Frontal cortex (tissue), 4 donors: ENCODE results near the gene CD82. TPM values are rescaled to one million over a fixed set of nuclear protein-coding genes. Genes with fewer than 3 reads are reported as not detected.
A peak's percentile ranks its signal among the peaks of the same experiment; 100 is the strongest.
"Not testable (repeated sequence)": the region's sequence is repeated elsewhere in the genome, so short reads cannot be mapped to it uniquely, and the experiment has no call there.

Source experiments
- DNase-seq, 2 donors: peaks; one replicate each; pipeline ENCODE4 v3.0.0; 2012; ENCODE audit warnings: low spot score in 2 of 2
- FAIRE-seq: peaks from 2 replicates; lab custom pipeline; 2012; peaks lifted over from hg19 to GRCh38; lab: Jason Lieb, UNC
- total RNA-seq: library from RNA; depleted of rRNA; stranded (reverse); fragments of >200 nt; gene quantifications from one replicate; pipeline ENCODE4 v1.2.3, GENCODE V29; 2014
- donor health status: control.
- donor health status: control.
- donor health status: control.

Gene CD82
- total RNA-seq, 1 donor from 2014 or later = 6.5 TPM

GRCh38 chr11:44559207-44559939 lies 6.1 kb upstream of the CD82 start:
- no peak for DNase-seq
- FAIRE-seq = no peak

- DNase-seq, FAIRE-seq: not testable (repeated sequence)
Measured at GRCh38 chr11:44559940-44560300, 5.5 kb upstream of the CD82 start.

GRCh38 chr11:44561275-44561805 lies 4.1 kb upstream of the CD82 start:
- DNase-seq = no peak
- no peak for FAIRE-seq

- no peak for FAIRE-seq
Measured at GRCh38 chr11:44561964-44562734, 3.3 kb upstream of the CD82 start.

GRCh38 chr11:44562845-44563460 lies 2.5 kb upstream of the CD82 start:
- no peak for DNase-seq
- no peak for FAIRE-seq

More at GRCh38 chr11:44561964-44562734, 3.3 kb upstream of the CD82 start:
- no peak for DNase-seq

GRCh38 chr11:44563711-44564110 lies 1.8 kb upstream of the CD82 start:
- no peak for DNase-seq
- FAIRE-seq = no peak

GRCh38 chr11:44564166-44564565 lies 1.3 kb upstream of the CD82 start:
- FAIRE-seq (no peak), DNase-seq (no peak)

- no peak for FAIRE-seq
- peak in 1 of 2 donors; percentile 51 for DNase-seq
Measured at GRCh38 chr11:44564670-44565210, 723 bp upstream of the CD82 start.

- DNase-seq (no peak), FAIRE-seq (no peak)
Measured at GRCh38 chr11:44565953-44566949, 788 bp downstream of the CD82 start.

- FAIRE-seq = no peak
Measured at GRCh38 chr11:44566952-44567875, 1.8 kb downstream of the CD82 start.

GRCh38 chr11:44567876-44568256 lies 2.4 kb downstream of the CD82 start:
- FAIRE-seq (no peak), DNase-seq (no peak)

More at GRCh38 chr11:44566952-44567875, 1.8 kb downstream of the CD82 start:
- DNase-seq = no peak

GRCh38 chr11:44568331-44568657 lies 2.8 kb downstream of the CD82 start:
- DNase-seq (no peak), FAIRE-seq (no peak)

- FAIRE-seq (no peak), DNase-seq (peak in 1 of 2 donors; percentile 57)
Measured at GRCh38 chr11:44568658-44569473, 3.4 kb downstream of the CD82 start.

GRCh38 chr11:44570411-44571155 lies 5.1 kb downstream of the CD82 start:
- DNase-seq (no peak), FAIRE-seq (no peak)

GRCh38 chr11:44571871-44572270 lies 6.4 kb downstream of the CD82 start:
- FAIRE-seq = no peak
- DNase-seq = no peak

GRCh38 chr11:44572436-44572835 lies 7.0 kb downstream of the CD82 start:
- no peak for FAIRE-seq
- no peak for DNase-seq

GRCh38 chr11:44572884-44573283 lies 7.4 kb downstream of the CD82 start:
- FAIRE-seq (no peak), DNase-seq (no peak)
